Esophagus squamous epithelium (tissue), 4 donors: ENCODE measurements around the gene CYP4F8.

Experiments used
- POLR2A ChIP-seq, 4 donors: fragments of 450-650 bp; IDR thresholded peaks; one replicate each; pipeline ENCODE4 v1.6.1; 2017; ENCODE audit warnings: antibody characterized with exemption in 4 of 4, mild to moderate bottlenecking in 4 of 4, moderate library complexity in 3 of 4
- TF ChIP-seq, protein P1 (sequence below), 6 experiments: fragments of 450-650 bp in 4 of 6; fragments of 200-600 bp in 2 of 6; sonication (generic) in 2 of 6; IDR thresholded peaks; one replicate each; pipeline ENCODE4 v1.5.1; 2016 to 2019; ENCODE audit warnings: antibody characterized with exemption in 6 of 6, mild to moderate bottlenecking in 4 of 6, moderate library complexity in 4 of 6

DNA sequence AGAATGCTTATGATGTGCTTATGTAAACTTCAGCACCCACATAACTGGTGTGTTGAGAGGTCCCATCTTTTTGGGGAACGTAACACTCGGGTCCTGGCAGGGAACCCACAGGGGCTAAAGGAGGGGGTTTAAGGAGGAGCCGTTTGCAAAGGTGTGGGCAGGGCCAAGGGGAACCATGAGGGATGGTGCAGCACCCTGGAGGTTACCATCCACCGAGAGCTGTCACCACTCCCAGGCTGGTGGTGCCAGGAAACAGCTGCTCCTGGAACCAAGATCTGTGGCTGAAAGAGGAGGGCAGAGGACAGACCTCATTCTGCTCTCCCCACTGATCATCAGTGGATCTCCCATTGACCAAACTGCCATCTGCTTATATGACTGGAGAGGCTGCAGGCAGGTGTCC, 23.2 kb upstream of the CYP4F8 start:
- TF ChIP-seq POLR2A (IDR thresholded peaks at IDR 0.05) = no peak
- TF ChIP-seq, protein P1, sequence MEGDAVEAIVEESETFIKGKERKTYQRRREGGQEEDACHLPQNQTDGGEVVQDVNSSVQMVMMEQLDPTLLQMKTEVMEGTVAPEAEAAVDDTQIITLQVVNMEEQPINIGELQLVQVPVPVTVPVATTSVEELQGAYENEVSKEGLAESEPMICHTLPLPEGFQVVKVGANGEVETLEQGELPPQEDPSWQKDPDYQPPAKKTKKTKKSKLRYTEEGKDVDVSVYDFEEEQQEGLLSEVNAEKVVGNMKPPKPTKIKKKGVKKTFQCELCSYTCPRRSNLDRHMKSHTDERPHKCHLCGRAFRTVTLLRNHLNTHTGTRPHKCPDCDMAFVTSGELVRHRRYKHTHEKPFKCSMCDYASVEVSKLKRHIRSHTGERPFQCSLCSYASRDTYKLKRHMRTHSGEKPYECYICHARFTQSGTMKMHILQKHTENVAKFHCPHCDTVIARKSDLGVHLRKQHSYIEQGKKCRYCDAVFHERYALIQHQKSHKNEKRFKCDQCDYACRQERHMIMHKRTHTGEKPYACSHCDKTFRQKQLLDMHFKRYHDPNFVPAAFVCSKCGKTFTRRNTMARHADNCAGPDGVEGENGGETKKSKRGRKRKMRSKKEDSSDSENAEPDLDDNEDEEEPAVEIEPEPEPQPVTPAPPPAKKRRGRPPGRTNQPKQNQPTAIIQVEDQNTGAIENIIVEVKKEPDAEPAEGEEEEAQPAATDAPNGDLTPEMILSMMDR (IDR thresholded peaks at IDR 0.05) = no peak
